H9 (cell line): ENCODE measurements around the gene WAC. TPM values are rescaled to one million over a fixed set of nuclear protein-coding genes. Genes with fewer than 3 reads are reported as not detected.
"Not testable (repeated sequence)": the region's sequence is repeated elsewhere in the genome, so short reads cannot be mapped to it uniquely, and the experiment has no call there.

Source experiments
- DNase-seq: peaks from one replicate; pipeline ENCODE4 v3.0.0-alpha.2; 2017
- H2AFZ ChIP-seq: one replicate; pipeline ENCODE4 v1.6.1; 2013; ENCODE audit warnings: mild to moderate bottlenecking, low read length, control low read depth, moderate library complexity
- H2AK5ac ChIP-seq: 2 replicates; pipeline ENCODE4 v1.6.1; 2013; ENCODE audit warnings: low read length, control low read depth, mixed read lengths; ENCODE audit not compliant: insufficient read length
- H2BK120ac ChIP-seq: one replicate; pipeline ENCODE4 v1.6.1; 2013; ENCODE audit warnings: low read depth, mild to moderate bottlenecking, low read length, control low read depth, inconsistent platforms; ENCODE audit not compliant: poor library complexity, severe bottlenecking
- H2BK12ac ChIP-seq: 2 replicates; pipeline ENCODE4 v1.6.1; 2013; ENCODE audit warnings: low read length, control low read depth, mixed read lengths, low read depth; ENCODE audit not compliant: insufficient read length
- H2BK15ac ChIP-seq: 2 replicates; pipeline ENCODE4 v1.6.1; 2013; ENCODE audit warnings: low read depth, low read length, control low read depth
- H2BK20ac ChIP-seq: one replicate; pipeline ENCODE4 v1.6.1; 2013; ENCODE audit warnings: low read depth, mild to moderate bottlenecking, low read length, control low read depth, inconsistent platforms; ENCODE audit not compliant: poor library complexity, severe bottlenecking
- H2BK5ac ChIP-seq: 2 replicates; pipeline ENCODE4 v1.6.1; 2013; ENCODE audit warnings: low read length, control low read depth, mixed read lengths; ENCODE audit not compliant: insufficient read length
- H3K14ac ChIP-seq: 2 replicates; pipeline ENCODE4 v1.6.1; 2013; ENCODE audit warnings: low read length, control low read depth; ENCODE audit not compliant: insufficient read depth
- H3K18ac ChIP-seq: 2 replicates; pipeline ENCODE4 v1.6.1; 2013; ENCODE audit warnings: low read depth, mild to moderate bottlenecking, mixed read lengths, low read length, control low read depth; ENCODE audit not compliant: insufficient read length
- H3K23ac ChIP-seq: 2 replicates; pipeline ENCODE4 v1.6.1; 2013; ENCODE audit warnings: low read length, control low read depth, mixed read lengths, low read depth; ENCODE audit not compliant: insufficient read length
- H3K23me2 ChIP-seq: 2 replicates; pipeline ENCODE4 v1.6.1; 2013; ENCODE audit warnings: low read depth, mild to moderate bottlenecking, mixed read lengths, low read length, control low read depth; ENCODE audit not compliant: insufficient read length, poor library complexity, severe bottlenecking
- H3K27ac ChIP-seq: 2 replicates; pipeline ENCODE4 v1.5.1; 2013; ENCODE audit warnings: low read length, control low read depth, mixed read lengths, low read depth; ENCODE audit not compliant: insufficient read length
- H3K27me3 ChIP-seq: 2 replicates; pipeline ENCODE4 v1.6.1; 2013; ENCODE audit warnings: low read length, control low read depth, inconsistent platforms; ENCODE audit not compliant: insufficient read depth
- H3K4ac ChIP-seq: 2 replicates; pipeline ENCODE4 v1.6.1; 2013; ENCODE audit warnings: low read depth, mild to moderate bottlenecking, control low read depth, inconsistent platforms, low read length, moderate library complexity
- H3K4me1 ChIP-seq: 2 replicates; pipeline ENCODE4 v1.6.1; 2013; ENCODE audit warnings: low read length, control low read depth, inconsistent platforms; ENCODE audit not compliant: insufficient read depth
- H3K4me2 ChIP-seq: 2 replicates; pipeline ENCODE4 v1.6.1; 2013; ENCODE audit warnings: low read length, control low read depth, mixed read lengths; ENCODE audit not compliant: insufficient read length, insufficient read depth
- H3K56ac ChIP-seq: 2 replicates; pipeline ENCODE4 v1.6.1; 2013; ENCODE audit warnings: low read depth, mild to moderate bottlenecking, mixed read lengths, low read length, control low read depth; ENCODE audit not compliant: insufficient read length
- H3K79me1 ChIP-seq: 2 replicates; pipeline ENCODE4 v1.6.1; 2013; ENCODE audit warnings: low read depth, mild to moderate bottlenecking, moderate library complexity, low read length, control low read depth, inconsistent platforms; ENCODE audit not compliant: insufficient read depth, poor library complexity, severe bottlenecking
- H3K79me2 ChIP-seq: 2 replicates; pipeline ENCODE4 v1.6.1; 2013; ENCODE audit warnings: low read length, control low read depth, inconsistent platforms; ENCODE audit not compliant: insufficient read depth
- H3K9ac ChIP-seq: 2 replicates; pipeline ENCODE4 v1.6.1; 2013; ENCODE audit warnings: low read length, control low read depth, mixed read lengths; ENCODE audit not compliant: insufficient read length; ENCODE audit errors: extremely low read depth
- H3K9me3 ChIP-seq: one replicate; pipeline ENCODE4 v1.6.1; 2013; ENCODE audit warnings: low read depth, low read length, inconsistent platforms; ENCODE audit not compliant: control insufficient read depth
- H3T11ph ChIP-seq: one replicate; pipeline ENCODE4 v1.6.1; 2013; ENCODE audit warnings: mild to moderate bottlenecking, low read length, control low read depth, inconsistent platforms
- H4K20me1 ChIP-seq: one replicate; pipeline ENCODE4 v1.6.1; 2013; ENCODE audit not compliant: control insufficient read depth, insufficient read length, insufficient read depth
- H4K5ac ChIP-seq: 2 replicates; pipeline ENCODE4 v1.6.1; 2013; ENCODE audit warnings: low read depth, mild to moderate bottlenecking, mixed read lengths, low read length, control low read depth; ENCODE audit not compliant: insufficient read length
- H4K8ac ChIP-seq: replicated peaks from 2 replicates; pipeline ENCODE4 v1.6.1; 2013; ENCODE audit warnings: low read length, control low read depth, mixed read lengths, low read depth; ENCODE audit not compliant: insufficient read length
- H4K91ac ChIP-seq: 2 replicates; pipeline ENCODE4 v1.6.1; 2013; ENCODE audit warnings: low read depth, mild to moderate bottlenecking, moderate library complexity, mixed read lengths, low read length, control low read depth; ENCODE audit not compliant: insufficient read length
- H3K27ac Mint-ChIP-seq, 3 experiments: 2 replicates in 2 of 3; 3 replicates in 1 of 3; pipeline ENCODE4 v1.8.0; 2020 to 2021; ENCODE audit warnings: mixed read lengths in 3 of 3, mild to moderate bottlenecking in 1 of 3, moderate library complexity in 1 of 3
- H3K27me3 Mint-ChIP-seq: 2 replicates; pipeline ENCODE4 v1.8.0; 2021; ENCODE audit warnings: low read depth, mild to moderate bottlenecking, moderate library complexity, mixed read lengths
- H3K36me3 Mint-ChIP-seq, 3 experiments: 2 replicates in 2 of 3; 3 replicates in 1 of 3; pipeline ENCODE4 v1.8.0; 2020 to 2021; ENCODE audit warnings: low read depth in 3 of 3, mixed read lengths in 3 of 3; ENCODE audit not compliant: insufficient read depth in 1 of 3
- H3K4me1 Mint-ChIP-seq, 2 experiments: 2 replicates each; pipeline ENCODE4 v1.8.0; 2020; ENCODE audit warnings: mixed read lengths in 2 of 2
- H3K4me3 Mint-ChIP-seq, 2 experiments: 2 replicates in 1 of 2; 3 replicates in 1 of 2; pipeline ENCODE4 v1.8.0; 2020 to 2021; ENCODE audit warnings: mild to moderate bottlenecking in 2 of 2, mixed read lengths in 2 of 2, moderate library complexity in 1 of 2
- H3K9me3 Mint-ChIP-seq, 2 experiments: 2 replicates in 1 of 2; 3 replicates in 1 of 2; pipeline ENCODE4 v1.8.0; 2020; ENCODE audit warnings: mild to moderate bottlenecking in 2 of 2, mixed read lengths in 2 of 2, moderate library complexity in 1 of 2
- WGBS: extraction: QIAGEN DNeasy Blood & Tissue Kit; methylation state at CpG from one replicate; pipeline ENCODE4 v1.1.7; 2013; ENCODE audit warnings: missing lambda C conversion rate, low lambda C conversion rate, mixed read lengths; ENCODE audit not compliant: insufficient read length; ENCODE audit errors: extremely low coverage; 5-methylcytosine and 5-hydroxymethylcytosine counted together
- total RNA-seq: library from RNA; stranded (reverse); gene quantifications from 2 replicates; pipeline ENCODE4 v1.2.1, GENCODE V29; 2021
- TF ChIP-seq, protein P1 (sequence below): fragments of 200-600 bp; sonication (generic); conservative IDR thresholded peaks from 3 replicates; pipeline ENCODE4 v1.8.0; 2021; ENCODE audit warnings: antibody characterized with exemption, mild to moderate bottlenecking

The WAC gene
- total RNA-seq, 1 experiment from 2014 or later = 130 TPM

- H2AK5ac ChIP-seq = no peak overlapping the region
- H3K27ac Mint-ChIP-seq = peak overlapping the region in 1 of 3 experiments; percentile 30; a peak in 2 of 7 replicates
- TF ChIP-seq, protein P1, sequence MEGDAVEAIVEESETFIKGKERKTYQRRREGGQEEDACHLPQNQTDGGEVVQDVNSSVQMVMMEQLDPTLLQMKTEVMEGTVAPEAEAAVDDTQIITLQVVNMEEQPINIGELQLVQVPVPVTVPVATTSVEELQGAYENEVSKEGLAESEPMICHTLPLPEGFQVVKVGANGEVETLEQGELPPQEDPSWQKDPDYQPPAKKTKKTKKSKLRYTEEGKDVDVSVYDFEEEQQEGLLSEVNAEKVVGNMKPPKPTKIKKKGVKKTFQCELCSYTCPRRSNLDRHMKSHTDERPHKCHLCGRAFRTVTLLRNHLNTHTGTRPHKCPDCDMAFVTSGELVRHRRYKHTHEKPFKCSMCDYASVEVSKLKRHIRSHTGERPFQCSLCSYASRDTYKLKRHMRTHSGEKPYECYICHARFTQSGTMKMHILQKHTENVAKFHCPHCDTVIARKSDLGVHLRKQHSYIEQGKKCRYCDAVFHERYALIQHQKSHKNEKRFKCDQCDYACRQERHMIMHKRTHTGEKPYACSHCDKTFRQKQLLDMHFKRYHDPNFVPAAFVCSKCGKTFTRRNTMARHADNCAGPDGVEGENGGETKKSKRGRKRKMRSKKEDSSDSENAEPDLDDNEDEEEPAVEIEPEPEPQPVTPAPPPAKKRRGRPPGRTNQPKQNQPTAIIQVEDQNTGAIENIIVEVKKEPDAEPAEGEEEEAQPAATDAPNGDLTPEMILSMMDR = no peak
- H4K8ac ChIP-seq = no peak overlapping the region
- H3K36me3 Mint-ChIP-seq = peaks cover 11 to 40% (median 35%) of the 10 kb centered on the region in 3 experiments; a peak in 6 of 7 replicates
- H3K4me1 Mint-ChIP-seq = peaks cover 20 to 38% of the 10 kb centered on the region in 2 experiments
- no peak overlapping the region for H3T11ph ChIP-seq
- H3K18ac ChIP-seq = no peak overlapping the region
- H4K20me1 ChIP-seq = no peaks in the 10 kb centered on the region
- no peak overlapping the region for H2BK20ac ChIP-seq
- no peak overlapping the region for H3K23ac ChIP-seq
- no peaks in the 10 kb centered on the region for H3K27me3 Mint-ChIP-seq
- peaks cover 46% of the 10 kb centered on the region for H3K79me2 ChIP-seq
- H2BK15ac ChIP-seq = no peak overlapping the region
- H3K4me1 ChIP-seq = no peaks in the 10 kb centered on the region; the same call in 1 of the 2 replicates
- H3K4ac ChIP-seq = no peak overlapping the region
- no peaks in the 10 kb centered on the region for H3K23me2 ChIP-seq
- H3K4me3 Mint-ChIP-seq = no peak overlapping the region
- H3K56ac ChIP-seq = no peak overlapping the region
- H3K14ac ChIP-seq = no peak overlapping the region
- no peaks in the 10 kb centered on the region for H3K27me3 ChIP-seq
- no peak overlapping the region for H3K9ac ChIP-seq
- no peak for DNase-seq
- H2BK5ac ChIP-seq = no peak overlapping the region
- no peak overlapping the region for H2BK120ac ChIP-seq
- no peak overlapping the region for H2BK12ac ChIP-seq
- H3K9me3 Mint-ChIP-seq = no peaks in the 10 kb centered on the region
- peaks cover 2% of the 10 kb centered on the region for H3K79me1 ChIP-seq
- H3K4me2 ChIP-seq = no peak overlapping the region
- no peak overlapping the region for H4K5ac ChIP-seq
- WGBS = no CpG with 5 or more reads among the region's 6 CpGs
- no peak overlapping the region for H3K27ac ChIP-seq
- no peaks in the 10 kb centered on the region for H3K9me3 ChIP-seq
- H2AFZ ChIP-seq = no peak overlapping the region
- no peak overlapping the region for H4K91ac ChIP-seq
These were observed 38.3 kb downstream of the WAC start for GRCh38 chr10:28571265-28571664.

- not testable (repeated sequence) for H3K27me3 Mint-ChIP-seq, H3K9me3 ChIP-seq, DNase-seq, H3K9ac ChIP-seq, H4K91ac ChIP-seq, H3K56ac ChIP-seq, H2BK15ac ChIP-seq, H3K27me3 ChIP-seq, H3K4me1 ChIP-seq, H3K4me2 ChIP-seq, H3K27ac Mint-ChIP-seq, H3K79me1 ChIP-seq, H3T11ph ChIP-seq, H2BK120ac ChIP-seq, H2BK5ac ChIP-seq, H3K27ac ChIP-seq, H3K4me3 Mint-ChIP-seq, H2BK20ac ChIP-seq, H3K23ac ChIP-seq, H3K18ac ChIP-seq, H4K8ac ChIP-seq, H3K23me2 ChIP-seq, H3K4ac ChIP-seq, H4K5ac ChIP-seq, H4K20me1 ChIP-seq, H2AK5ac ChIP-seq, H2BK12ac ChIP-seq, H2AFZ ChIP-seq, H3K9me3 Mint-ChIP-seq, H3K14ac ChIP-seq
- WGBS = no CpG with 5 or more reads among the region's 10 CpGs
- Mint-ChIP-seq H3K4me1 (peaks cover 32 to 46% of the 10 kb centered on the region in 2 experiments), H3K36me3 (peaks cover 8 to 24% (median 24%) of the 10 kb centered on the region in 3 experiments; a peak in 5 of 7 replicates)
- peaks cover 45% of the 10 kb centered on the region for H3K79me2 ChIP-seq
These were observed 41.3 kb downstream of the WAC start for GRCh38 chr10:28574214-28574613.
